CD8-positive, alpha-beta memory T cell (primary cell): ENCODE measurements around the gene CTU1. TPM values are rescaled to one million over a fixed set of nuclear protein-coding genes. Genes with fewer than 3 reads are reported as not detected.
A peak's percentile ranks its signal among the peaks of the same experiment; 100 is the strongest.

Experiments
- CTCF ChIA-PET: fragments of 350-600 bp; sonication (Branson Sonifier 250); formaldehyde crosslinking; loops from one replicate; lab custom pipeline; 2021; ENCODE audit warnings: antibody characterized with exemption; lab: Charles Lee
- POLR2A ChIA-PET: fragments of 350-600 bp; sonication (Branson Sonifier 250); formaldehyde crosslinking; loops from one replicate; lab custom pipeline; 2021; ENCODE audit warnings: antibody characterized with exemption; lab: Charles Lee
- DNase-seq, 5 donors: peaks; one replicate each; pipeline versions ENCODE4 v3.0.0 to v3.0.0-alpha.2; 2020 to 2022; ENCODE audit warnings: mixed read lengths in 1 of 5
- H3K27ac ChIP-seq: one replicate; pipeline ENCODE4 v1.7.0; 2013; ENCODE audit warnings: low read depth, mild to moderate bottlenecking, low read length, moderate library complexity
- H3K27me3 ChIP-seq: 2 replicates; pipeline ENCODE4 v1.7.0; 2013; ENCODE audit warnings: low read length, mild to moderate bottlenecking; ENCODE audit not compliant: insufficient read depth, poor library complexity, severe bottlenecking
- H3K36me3 ChIP-seq: 2 replicates; pipeline ENCODE4 v1.7.0; 2013; ENCODE audit warnings: mild to moderate bottlenecking, low read length, moderate library complexity; ENCODE audit not compliant: insufficient read depth
- H3K4me1 ChIP-seq: 2 replicates; pipeline ENCODE4 v1.7.0; 2013; ENCODE audit warnings: mild to moderate bottlenecking, low read length, moderate library complexity; ENCODE audit not compliant: insufficient read depth
- H3K4me3 ChIP-seq: 2 replicates; pipeline ENCODE4 v1.7.0; 2013; ENCODE audit warnings: mild to moderate bottlenecking, low read length
- H3K9me3 ChIP-seq: 2 replicates; pipeline ENCODE4 v1.7.0; 2013; ENCODE audit warnings: mild to moderate bottlenecking, low read length
- H3K27ac Mint-ChIP-seq, 8 donors: one replicate each; pipeline ENCODE4 v1.8.0; 2020 to 2021; ENCODE audit warnings: mixed read lengths in 8 of 8, mild to moderate bottlenecking in 6 of 8, inconsistent platforms in 3 of 8, moderate library complexity in 3 of 8
- H3K27me3 Mint-ChIP-seq, 2 donors: one replicate each; pipeline ENCODE4 v1.8.0; 2020 to 2021; ENCODE audit warnings: mixed read lengths in 2 of 2, mild to moderate bottlenecking in 1 of 2, moderate library complexity in 1 of 2
- H3K36me3 Mint-ChIP-seq, 3 donors: one replicate each; pipeline ENCODE4 v1.8.0; 2020 to 2021; ENCODE audit warnings: mixed read lengths in 3 of 3, inconsistent platforms in 1 of 3, mild to moderate bottlenecking in 1 of 3
- H3K4me1 Mint-ChIP-seq, 3 donors: one replicate each; pipeline ENCODE4 v1.8.0; 2020 to 2021; ENCODE audit warnings: mixed read lengths in 3 of 3, inconsistent platforms in 1 of 3, mild to moderate bottlenecking in 1 of 3
- H3K4me3 Mint-ChIP-seq, 7 donors: one replicate each; pipeline ENCODE4 v1.8.0; 2020 to 2021; ENCODE audit warnings: mixed read lengths in 7 of 7, mild to moderate bottlenecking in 6 of 7, moderate library complexity in 4 of 7, inconsistent platforms in 2 of 7
- H3K9me3 Mint-ChIP-seq, 5 donors: one replicate each; pipeline ENCODE4 v1.8.0; 2020 to 2022; ENCODE audit warnings: mixed read lengths in 5 of 5, mild to moderate bottlenecking in 3 of 5, moderate library complexity in 2 of 5, inconsistent platforms in 1 of 5
- polyA plus RNA-seq: library from polyadenylated mRNA; unstranded; fragments of 300-500 nt; fragmentation: Illumina TruSeq; gene quantifications from one replicate; pipeline ENCODE4 v1.2.3, GENCODE V29; 2021
- total RNA-seq, 2 experiments: library from RNA; stranded (reverse); gene quantifications; one replicate each; pipeline ENCODE4 v1.2.3, GENCODE V29; 2021

CTU1 gene
- total and polyA plus RNA-seq, 3 experiments from 2014 or later: 8.8 to 13.4 (median 11.0) TPM

DNA sequence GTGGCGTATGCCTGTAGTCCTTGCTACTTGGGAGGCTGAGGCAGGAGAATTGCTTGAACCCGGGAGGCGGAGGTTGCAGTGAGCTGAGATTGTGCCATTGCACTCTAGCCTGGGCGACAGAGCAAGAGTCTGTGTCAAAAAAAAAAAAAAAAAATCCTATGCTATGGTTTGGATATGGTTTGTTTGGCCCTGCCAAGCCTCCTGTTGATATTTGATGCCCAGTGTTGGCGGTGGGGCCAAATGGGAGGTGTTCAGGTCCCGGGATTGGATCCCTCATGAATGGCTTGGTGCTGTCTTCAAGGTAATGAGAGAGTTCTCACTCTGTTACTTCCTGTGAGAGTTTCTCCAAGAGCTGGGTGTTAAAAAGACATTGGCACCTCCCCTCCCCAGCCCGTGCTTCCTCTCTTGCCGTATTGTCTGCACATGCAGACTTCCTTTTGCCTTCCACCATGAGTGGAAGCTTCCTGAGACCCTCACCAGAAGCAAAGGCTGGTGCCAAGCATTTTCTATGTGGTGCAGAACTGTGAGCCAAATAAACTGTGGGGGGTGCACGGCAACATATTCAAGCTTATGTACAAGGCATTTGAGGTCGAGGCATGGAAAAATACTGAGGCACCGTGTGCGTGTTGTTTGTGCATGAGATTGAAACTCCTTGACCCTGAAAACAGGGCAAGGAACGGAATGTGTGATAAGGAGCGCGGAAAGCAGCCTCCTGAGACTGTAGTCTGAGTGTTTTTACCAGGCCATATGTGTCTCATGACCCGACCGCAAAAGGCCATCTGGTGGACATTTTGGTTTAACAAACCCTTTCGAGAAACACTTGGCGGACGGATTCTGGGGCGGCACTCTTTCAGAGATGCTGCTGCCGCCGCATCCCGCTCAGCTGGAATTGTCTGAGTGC, 23.8 kb upstream of the CTU1 start:
- CTCF ChIA-PET: interaction anchor here (1.2 to 1.4 kb wide), 2 partner anchors 9 to 26 kb away, joined by 3 to 4 read pairs; no protein-coding TSS in a partner anchor
- POLR2A ChIA-PET: interaction anchor here (0.5 to 1.2 kb wide), 4 partner anchors 17 to 41 kb away, joined by 3 to 4 read pairs (median 4); no protein-coding TSS in a partner anchor
- H3K4me1 Mint-ChIP-seq: peaks cover 62 to 66% (median 66%) of the 10 kb centered on the region in 3 donors

DNA sequence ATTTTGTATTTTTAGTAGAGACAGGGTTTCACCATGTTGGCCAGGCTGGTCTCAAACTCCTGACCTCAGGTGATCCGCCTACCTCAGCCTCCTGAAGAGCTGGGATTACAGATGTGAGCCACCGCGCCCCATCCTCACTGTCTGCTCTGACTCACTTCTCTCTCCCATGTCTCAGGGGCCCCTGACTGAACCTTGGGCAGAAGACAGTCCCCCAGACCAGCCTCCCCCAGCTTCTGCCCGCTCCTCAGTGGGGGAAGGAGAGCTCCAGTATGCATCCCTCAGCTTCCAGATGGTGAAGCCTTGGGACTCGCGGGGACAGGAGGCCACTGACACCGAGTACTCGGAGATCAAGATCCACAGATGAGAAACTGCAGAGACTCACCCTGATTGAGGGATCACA, 21.5 kb upstream of the CTU1 start:
- H3K4me1 Mint-ChIP-seq: peaks cover 63 to 73% (median 66%) of the 10 kb centered on the region in 3 donors
- Histone ChIP-seq H3K27ac (no peak overlapping the region), H3K36me3 (no peaks in the 10 kb centered on the region), H3K9me3 (no peaks in the 10 kb centered on the region), H3K27me3 (no peaks in the 10 kb centered on the region), H3K4me3 (no peak overlapping the region), H3K4me1 (peaks cover 78% of the 10 kb centered on the region)
- ChIA-PET CTCF (interaction anchor here (0.7 to 1.2 kb wide), 3 partner anchors 17 to 29 kb away, joined by 3 read pairs; no protein-coding TSS in a partner anchor), POLR2A (no interaction called here)
- H3K4me3 Mint-ChIP-seq: peak overlapping the region in 3 of 7 donors; percentile 19 to 68 (median 20)
- H3K27me3 Mint-ChIP-seq: peaks cover 0 to 3% of the 10 kb centered on the region in 2 donors
- H3K36me3 Mint-ChIP-seq: peaks cover 0 to 9% (median 0%) of the 10 kb centered on the region in 3 donors
- peak overlapping the region in 4 of 8 donors; percentile 12 to 60 (median 41) for H3K27ac Mint-ChIP-seq
- H3K9me3 Mint-ChIP-seq: no peaks in the 10 kb centered on the region
- DNase-seq: no peak

More for the DNA sequence above, 23.8 kb upstream of the CTU1 start:
- no peaks in the 10 kb centered on the region for H3K9me3 ChIP-seq
- Mint-ChIP-seq H3K9me3 (peaks cover 0 to 3% (median 0%) of the 10 kb centered on the region in 5 donors), H3K36me3 (peaks cover 0 to 6% (median 0%) of the 10 kb centered on the region in 3 donors), H3K27ac (peak overlapping the region; percentile 48 to 95 (median 87)), H3K27me3 (peaks cover 0 to 3% of the 10 kb centered on the region in 2 donors), H3K4me3 (peak overlapping the region; percentile 33 to 90 (median 83))
- peaks cover 65% of the 10 kb centered on the region for H3K4me1 ChIP-seq
- DNase-seq: peak in 3 of 5 donors; percentile 14 to 48 (median 47)
- no peaks in the 10 kb centered on the region for H3K36me3 ChIP-seq
- peak overlapping the region; percentile 44 for H3K4me3 ChIP-seq
- H3K27me3 ChIP-seq: no peaks in the 10 kb centered on the region
- no peak overlapping the region for H3K27ac ChIP-seq

DNA sequence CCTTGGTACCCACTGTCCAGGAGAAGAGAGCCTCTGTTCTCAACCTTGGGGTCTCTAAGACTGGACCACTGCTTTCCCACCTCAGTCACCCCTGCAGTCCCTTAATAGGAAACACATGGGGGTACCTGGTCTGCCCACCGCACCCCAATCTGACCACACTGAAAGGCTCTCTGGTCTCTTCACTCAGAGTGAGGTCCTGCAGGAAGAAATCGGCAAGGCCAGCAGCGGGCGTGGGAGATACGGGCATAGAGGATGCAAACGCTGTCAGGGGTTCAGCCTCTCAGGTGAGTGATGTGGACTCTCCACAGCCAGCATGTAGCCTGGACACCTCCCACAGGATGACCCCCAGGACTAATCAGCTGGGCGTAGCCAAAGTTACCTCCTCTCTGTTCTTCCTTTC, 20.0 kb upstream of the CTU1 start:
- peaks cover 0 to 12% (median 0%) of the 10 kb centered on the region in 3 donors for H3K36me3 Mint-ChIP-seq
- no peaks in the 10 kb centered on the region for H3K36me3 ChIP-seq
- H3K27me3 Mint-ChIP-seq: peaks cover 0 to 3% of the 10 kb centered on the region in 2 donors
- H3K9me3 ChIP-seq: no peaks in the 10 kb centered on the region
- peaks cover 78 to 88% (median 81%) of the 10 kb centered on the region in 3 donors for H3K4me1 Mint-ChIP-seq
- peaks cover 93% of the 10 kb centered on the region for H3K4me1 ChIP-seq
- no peak for DNase-seq
- CTCF ChIA-PET: no interaction called here
- POLR2A ChIA-PET: no interaction called here
- no peaks in the 10 kb centered on the region for H3K9me3 Mint-ChIP-seq
- H3K27me3 ChIP-seq: no peaks in the 10 kb centered on the region
- peak overlapping the region; percentile 51 to 97 (median 82) for H3K27ac Mint-ChIP-seq
- H3K4me3 ChIP-seq: peak overlapping the region; percentile 20
- H3K4me3 Mint-ChIP-seq: peak overlapping the region in 6 of 7 donors; percentile 24 to 85 (median 52)
- H3K27ac ChIP-seq: peak overlapping the region; percentile 2

DNA sequence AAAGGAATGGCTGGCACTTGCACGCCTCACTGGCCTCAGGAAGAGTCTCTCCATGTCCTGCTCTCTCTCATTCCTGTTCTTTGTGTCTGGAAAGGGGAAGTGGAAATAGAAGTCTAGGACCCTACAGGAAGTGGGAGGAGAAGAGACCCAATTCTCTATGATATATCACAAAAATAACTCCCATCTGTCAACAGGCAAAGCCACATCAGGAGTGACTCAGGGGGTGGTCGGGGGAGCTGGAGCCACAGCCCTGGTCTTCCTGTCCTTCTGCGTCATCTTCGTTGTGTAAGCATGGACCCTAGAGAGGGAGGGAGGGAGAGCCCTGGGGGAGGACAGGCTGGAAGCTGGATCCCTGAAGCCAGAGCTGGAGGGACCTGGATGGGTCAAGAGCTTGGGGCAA, 19.5 kb upstream of the CTU1 start:
- POLR2A ChIA-PET: no interaction called here
- H3K4me1 Mint-ChIP-seq: peaks cover 80 to 92% (median 81%) of the 10 kb centered on the region in 3 donors
- CTCF ChIA-PET: no interaction called here
- Histone ChIP-seq H3K27me3 (no peaks in the 10 kb centered on the region), H3K4me1 (peaks cover 98% of the 10 kb centered on the region), H3K9me3 (no peaks in the 10 kb centered on the region), H3K27ac (peak overlapping the region; percentile 2), H3K36me3 (no peaks in the 10 kb centered on the region), H3K4me3 (peak overlapping the region; percentile 20)
- peaks cover 0 to 3% of the 10 kb centered on the region in 2 donors for H3K27me3 Mint-ChIP-seq
- peaks cover 0 to 13% (median 0%) of the 10 kb centered on the region in 3 donors for H3K36me3 Mint-ChIP-seq
- H3K4me3 Mint-ChIP-seq: peak overlapping the region in 4 of 7 donors; percentile 31 to 73 (median 68)
- peak overlapping the region; percentile 35 to 94 (median 64) for H3K27ac Mint-ChIP-seq
- H3K9me3 Mint-ChIP-seq: no peaks in the 10 kb centered on the region
- no peak for DNase-seq

DNA sequence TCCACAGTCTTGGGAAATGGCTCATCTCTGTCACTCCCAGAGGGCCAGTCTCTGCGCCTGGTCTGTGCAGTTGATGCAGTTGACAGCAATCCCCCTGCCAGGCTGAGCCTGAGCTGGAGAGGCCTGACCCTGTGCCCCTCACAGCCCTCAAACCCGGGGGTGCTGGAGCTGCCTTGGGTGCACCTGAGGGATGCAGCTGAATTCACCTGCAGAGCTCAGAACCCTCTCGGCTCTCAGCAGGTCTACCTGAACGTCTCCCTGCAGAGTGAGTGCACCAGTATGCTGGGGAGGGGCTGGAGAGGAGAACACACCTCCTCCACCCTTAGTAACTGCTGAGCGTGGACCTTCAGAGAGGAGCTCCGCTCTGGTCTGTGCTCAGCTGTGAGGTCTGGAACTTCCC, 18.8 kb upstream of the CTU1 start:
- peaks cover 81 to 92% (median 81%) of the 10 kb centered on the region in 3 donors for H3K4me1 Mint-ChIP-seq
- DNase-seq: no peak
- H3K9me3 Mint-ChIP-seq: no peaks in the 10 kb centered on the region
- H3K27me3 Mint-ChIP-seq: peaks cover 0 to 3% of the 10 kb centered on the region in 2 donors
- peaks cover 0 to 11% (median 0%) of the 10 kb centered on the region in 3 donors for H3K36me3 Mint-ChIP-seq
- Histone ChIP-seq H3K27ac (peak overlapping the region; percentile 3), H3K27me3 (no peaks in the 10 kb centered on the region), H3K4me3 (no peak overlapping the region), H3K9me3 (no peaks in the 10 kb centered on the region), H3K4me1 (peaks cover 98% of the 10 kb centered on the region), H3K36me3 (no peaks in the 10 kb centered on the region)
- ChIA-PET POLR2A (no interaction called here), CTCF (no interaction called here)
- peak overlapping the region in 6 of 8 donors; percentile 60 to 95 (median 82) for H3K27ac Mint-ChIP-seq
- H3K4me3 Mint-ChIP-seq: peak overlapping the region in 5 of 7 donors; percentile 13 to 79 (median 47)

DNA sequence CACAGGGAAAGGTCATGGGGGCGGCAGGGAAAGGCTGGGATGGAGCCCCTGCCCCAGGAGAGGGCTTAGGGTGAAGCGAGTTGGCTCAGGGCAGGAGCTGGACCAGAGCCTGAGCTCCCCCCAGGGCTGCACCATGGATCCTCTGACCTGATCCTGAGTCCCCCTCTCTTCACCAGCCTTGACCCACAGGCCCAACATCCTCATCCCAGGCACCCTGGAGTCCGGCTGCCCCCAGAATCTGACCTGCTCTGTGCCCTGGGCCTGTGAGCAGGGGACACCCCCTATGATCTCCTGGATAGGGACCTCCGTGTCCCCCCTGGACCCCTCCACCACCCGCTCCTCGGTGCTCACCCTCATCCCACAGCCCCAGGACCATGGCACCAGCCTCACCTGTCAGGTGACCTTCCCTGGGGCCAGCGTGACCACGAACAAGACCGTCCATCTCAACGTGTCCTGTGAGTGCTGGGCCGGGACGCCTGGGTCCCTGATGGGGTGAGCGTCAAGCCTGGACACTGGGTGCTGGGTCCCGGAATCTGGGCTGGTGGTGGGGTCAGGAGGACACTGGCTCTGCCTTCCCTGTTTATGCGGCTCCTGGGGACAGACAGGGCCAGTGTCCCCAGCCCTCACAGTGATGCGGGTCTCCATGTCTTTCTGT, 17.3 kb upstream of the CTU1 start:
- H3K4me3 ChIP-seq: peak overlapping the region; percentile 23
- Mint-ChIP-seq H3K4me3 (peak overlapping the region in 4 of 7 donors; percentile 71 to 79 (median 78)), H3K9me3 (no peaks in the 10 kb centered on the region), H3K27ac (peak overlapping the region in 5 of 8 donors; percentile 76 to 96 (median 87)), H3K4me1 (peaks cover 80 to 90% (median 80%) of the 10 kb centered on the region in 3 donors), H3K27me3 (peaks cover 0 to 1% of the 10 kb centered on the region in 2 donors), H3K36me3 (peaks cover 0 to 8% (median 0%) of the 10 kb centered on the region in 3 donors)
- H3K27ac ChIP-seq: no peak overlapping the region
- H3K4me1 ChIP-seq: peaks cover 94% of the 10 kb centered on the region
- ChIA-PET CTCF (no interaction called here), POLR2A (no interaction called here)
- DNase-seq: no peak
- H3K9me3 ChIP-seq: no peaks in the 10 kb centered on the region
- H3K36me3 ChIP-seq: no peaks in the 10 kb centered on the region
- no peaks in the 10 kb centered on the region for H3K27me3 ChIP-seq

DNA sequence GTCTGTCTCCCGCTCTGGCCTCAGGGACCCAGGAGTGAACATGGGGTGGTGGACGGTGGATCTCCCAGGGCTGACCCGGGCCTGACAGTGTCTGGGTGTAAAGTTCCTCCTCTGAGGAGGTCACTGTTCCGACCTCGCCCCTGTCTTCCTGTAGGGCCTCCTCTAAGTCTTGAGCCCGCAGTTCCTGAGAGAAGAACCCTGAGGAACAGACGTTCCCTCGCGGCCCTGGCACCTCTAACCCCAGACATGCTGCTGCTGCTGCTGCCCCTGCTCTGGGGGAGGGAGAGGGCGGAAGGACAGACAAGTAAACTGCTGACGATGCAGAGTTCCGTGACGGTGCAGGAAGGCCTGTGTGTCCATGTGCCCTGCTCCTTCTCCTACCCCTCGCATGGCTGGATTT, 16.5 kb upstream of the CTU1 start, which contains the start of gene SIGLEC9:
Gene SIGLEC9, plus strand, starts transcription at position 178 of the 400 bp plus-strand sequence. Its CDS starts 69 bp downstream, at position 247.
- H3K27me3 ChIP-seq: no peaks in the 10 kb centered on the region
- H3K36me3 ChIP-seq: no peaks in the 10 kb centered on the region
- H3K4me3 Mint-ChIP-seq: peak within 1 kb of the TSS; percentile 69 to 92 (median 77)
- DNase-seq: peak in 1 of 5 donors; percentile 10
- ChIA-PET POLR2A (no interaction called here), CTCF (no interaction called here)
- peaks cover 73 to 85% (median 81%) of the 10 kb centered on the region in 3 donors for H3K4me1 Mint-ChIP-seq
- H3K27me3 Mint-ChIP-seq: no peaks in the 10 kb centered on the region
- no peaks in the 10 kb centered on the region for H3K9me3 ChIP-seq
- H3K9me3 Mint-ChIP-seq: no peaks in the 10 kb centered on the region
- H3K4me1 ChIP-seq: peaks cover 91% of the 10 kb centered on the region
- peak within 1 kb of the TSS; percentile 72 to 96 (median 83) for H3K27ac Mint-ChIP-seq
- H3K4me3 ChIP-seq: peak within 1 kb of the TSS; percentile 59
- H3K27ac ChIP-seq: no peak within 1 kb of the TSS
- peaks cover 0 to 8% (median 0%) of the 10 kb centered on the region in 3 donors for H3K36me3 Mint-ChIP-seq
